NOMO-1 treated with dmso at 0.1 percent for 144 hours (cell line): Measurements from ENCODE around the gene KCNC1.

Source experiments
- DNase-seq: peaks from one replicate; lab custom pipeline; 2025; ENCODE audit not compliant: unreplicated experiment; lab: John Stamatoyannopoulos, UW

Gene KCNC1

GRCh38 chr11:17788084-17788483 is 53.5 kb downstream of the KCNC1 start:
- DNase-seq: no peak

GRCh38 chr11:17790453-17790852 is 55.9 kb downstream of the KCNC1 start:
- DNase-seq: no peak

- no peak for DNase-seq
Observed at GRCh38 chr11:17791144-17791543, 56.6 kb downstream of the KCNC1 start.

- DNase-seq: no peak
Observed at GRCh38 chr11:17792161-17792560, 57.6 kb downstream of the KCNC1 start.

- DNase-seq: no peak
Observed at GRCh38 chr11:17793642-17794170, 59.1 kb downstream of the KCNC1 start.

GRCh38 chr11:17794981-17795380 is 60.4 kb downstream of the KCNC1 start:
- DNase-seq: no peak

GRCh38 chr11:17796154-17796553 is 61.6 kb downstream of the KCNC1 start:
- DNase-seq: no peak

GRCh38 chr11:17798253-17798652 is 63.7 kb downstream of the KCNC1 start:
- DNase-seq: no peak

GRCh38 chr11:17798716-17799115 is 64.1 kb downstream of the KCNC1 start:
- no peak for DNase-seq

- no peak for DNase-seq
Observed at GRCh38 chr11:17799147-17799546, 64.6 kb downstream of the KCNC1 start.

- no peak for DNase-seq
Observed at GRCh38 chr11:17801166-17801565, 66.6 kb downstream of the KCNC1 start.

- no peak for DNase-seq
Observed at GRCh38 chr11:17802491-17802890, 67.9 kb downstream of the KCNC1 start.

- no peak for DNase-seq
Observed at GRCh38 chr11:17803754-17804334, 69.3 kb downstream of the KCNC1 start.

GRCh38 chr11:17805043-17805442 is 70.5 kb downstream of the KCNC1 start:
- DNase-seq: no peak

GRCh38 chr11:17805873-17806272 is 71.3 kb downstream of the KCNC1 start:
- no peak for DNase-seq

- no peak for DNase-seq
Observed at GRCh38 chr11:17807034-17807433, 72.5 kb downstream of the KCNC1 start.

GRCh38 chr11:17810041-17810440 is 75.5 kb downstream of the KCNC1 start:
- DNase-seq: no peak

GRCh38 chr11:17810746-17811145 is 76.2 kb downstream of the KCNC1 start:
- DNase-seq: no peak

- no peak for DNase-seq
Observed at GRCh38 chr11:17811352-17811751, 76.8 kb downstream of the KCNC1 start.

GRCh38 chr11:17812091-17812864 is 77.7 kb downstream of the KCNC1 start:
- DNase-seq: no peak

- no peak for DNase-seq
Observed at GRCh38 chr11:17812865-17813187, 78.2 kb downstream of the KCNC1 start.

- DNase-seq: no peak
Observed at GRCh38 chr11:17813391-17814059, 78.9 kb downstream of the KCNC1 start.
